GM13976 (cell line): ENCODE measurements around the gene BLTP1.

Experiments
- DNase-seq: peaks from one replicate; pipeline ENCODE4 v3.0.0; 2012; ENCODE audit warnings: low spot score
- in situ Hi-C: fragments of 300-500 bp; cut with MboI; formaldehyde crosslinking; loops from one replicate; pipeline ENCODE4 v1.12.0; 2022; ENCODE audit warnings: low sequenced_read_pairs, mixed read lengths, inconsistent platforms; ENCODE audit not compliant: unreplicated experiment
- TF ChIP-seq, protein P1 (sequence below): IDR thresholded peaks from 2 replicates; pipeline ENCODE4 v1.5.1; 2012; ENCODE audit warnings: borderline replicate concordance, mild to moderate bottlenecking; ENCODE audit not compliant: insufficient read depth; ENCODE audit errors: extremely low read depth, missing control alignments, control extremely low read depth

BLTP1 gene

DNA sequence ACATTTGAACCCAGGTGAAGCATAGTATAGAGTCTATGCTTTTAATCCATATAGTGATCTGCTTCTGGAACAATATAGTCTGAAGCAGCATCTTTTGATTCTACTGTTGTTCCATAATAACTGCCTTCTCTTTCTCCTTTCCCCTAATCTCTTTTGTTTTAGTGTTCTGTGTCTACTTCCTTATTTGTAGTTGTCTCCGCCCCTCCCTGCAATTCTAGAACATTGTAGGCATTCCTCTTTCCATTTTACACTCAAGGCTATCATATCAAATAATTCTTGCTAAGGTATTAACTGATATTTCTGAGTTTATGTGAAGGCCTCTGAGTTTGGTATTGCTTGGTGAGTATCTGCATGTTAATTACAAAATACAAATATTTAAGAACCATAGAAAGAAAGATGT lies 11.6 kb downstream of the BLTP1 start:
- TF ChIP-seq, protein P1, sequence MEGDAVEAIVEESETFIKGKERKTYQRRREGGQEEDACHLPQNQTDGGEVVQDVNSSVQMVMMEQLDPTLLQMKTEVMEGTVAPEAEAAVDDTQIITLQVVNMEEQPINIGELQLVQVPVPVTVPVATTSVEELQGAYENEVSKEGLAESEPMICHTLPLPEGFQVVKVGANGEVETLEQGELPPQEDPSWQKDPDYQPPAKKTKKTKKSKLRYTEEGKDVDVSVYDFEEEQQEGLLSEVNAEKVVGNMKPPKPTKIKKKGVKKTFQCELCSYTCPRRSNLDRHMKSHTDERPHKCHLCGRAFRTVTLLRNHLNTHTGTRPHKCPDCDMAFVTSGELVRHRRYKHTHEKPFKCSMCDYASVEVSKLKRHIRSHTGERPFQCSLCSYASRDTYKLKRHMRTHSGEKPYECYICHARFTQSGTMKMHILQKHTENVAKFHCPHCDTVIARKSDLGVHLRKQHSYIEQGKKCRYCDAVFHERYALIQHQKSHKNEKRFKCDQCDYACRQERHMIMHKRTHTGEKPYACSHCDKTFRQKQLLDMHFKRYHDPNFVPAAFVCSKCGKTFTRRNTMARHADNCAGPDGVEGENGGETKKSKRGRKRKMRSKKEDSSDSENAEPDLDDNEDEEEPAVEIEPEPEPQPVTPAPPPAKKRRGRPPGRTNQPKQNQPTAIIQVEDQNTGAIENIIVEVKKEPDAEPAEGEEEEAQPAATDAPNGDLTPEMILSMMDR = no peak
- in situ Hi-C loops = no loop called here
- DNase-seq = no peak

DNA sequence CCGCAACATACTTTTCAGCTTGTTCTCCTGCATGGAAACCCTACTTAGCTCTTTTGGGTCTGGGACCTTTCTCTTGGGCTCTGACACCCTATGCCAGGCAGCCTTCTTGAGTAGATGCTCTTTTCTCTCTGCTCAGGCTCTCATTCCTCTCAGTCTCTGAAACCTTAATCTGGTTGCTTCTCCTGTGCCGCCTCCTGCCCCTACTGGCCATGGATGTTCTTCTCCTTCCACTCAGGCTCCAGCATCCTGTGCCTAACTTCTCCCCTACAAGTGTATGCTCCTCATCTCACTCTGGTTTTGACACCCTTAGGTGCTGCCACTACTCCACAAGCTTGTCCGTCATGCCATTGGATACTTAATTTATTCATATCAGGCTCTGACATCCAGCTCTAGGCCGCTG lies 15.2 kb downstream of the BLTP1 start:
- DNase-seq = no peak
- in situ Hi-C loops = no loop called here
- TF ChIP-seq, protein P1 = no peak

DNA sequence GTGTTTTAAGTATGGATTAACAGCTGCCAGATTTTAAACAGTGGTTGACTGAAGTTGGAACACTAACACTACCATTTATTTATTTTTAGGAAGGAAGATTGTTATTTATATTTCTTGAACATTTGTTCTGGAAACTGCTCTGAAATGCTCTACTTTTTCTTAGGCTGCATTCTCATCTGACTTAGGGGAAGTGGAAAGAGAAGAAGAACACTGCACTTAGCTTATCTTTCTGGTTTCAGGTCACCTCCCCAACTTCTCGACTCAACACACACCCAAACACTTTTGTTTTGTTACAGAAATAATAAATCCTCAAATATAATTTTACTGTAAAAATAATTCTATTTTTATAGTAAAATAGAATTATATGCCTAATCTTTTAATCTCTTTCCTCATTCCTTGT lies 18.6 kb downstream of the BLTP1 start:
- DNase-seq = no peak
- TF ChIP-seq, protein P1 = no peak
- in situ Hi-C loops = no loop called here

DNA sequence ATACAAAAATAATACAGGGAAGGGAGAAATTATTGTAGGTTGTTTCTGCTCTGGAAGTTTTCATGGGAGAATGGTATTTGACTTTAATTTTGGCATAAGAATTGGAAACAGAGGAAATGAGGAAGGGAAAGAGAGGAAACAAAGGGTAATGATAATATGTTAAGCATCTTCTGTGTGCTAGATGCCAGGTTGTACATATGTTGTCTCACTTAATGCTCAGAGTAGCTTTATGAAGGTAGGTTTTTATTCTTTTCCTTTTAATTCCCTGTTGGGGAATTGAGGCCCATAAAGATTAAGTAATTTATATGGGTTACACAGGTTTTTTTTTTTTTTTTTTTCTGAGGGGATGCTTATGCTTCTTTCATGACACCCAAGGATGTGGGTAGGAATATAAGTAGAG lies 19.2 kb downstream of the BLTP1 start:
- in situ Hi-C loops = no loop called here
- TF ChIP-seq, protein P1 = no peak
- no peak for DNase-seq

DNA sequence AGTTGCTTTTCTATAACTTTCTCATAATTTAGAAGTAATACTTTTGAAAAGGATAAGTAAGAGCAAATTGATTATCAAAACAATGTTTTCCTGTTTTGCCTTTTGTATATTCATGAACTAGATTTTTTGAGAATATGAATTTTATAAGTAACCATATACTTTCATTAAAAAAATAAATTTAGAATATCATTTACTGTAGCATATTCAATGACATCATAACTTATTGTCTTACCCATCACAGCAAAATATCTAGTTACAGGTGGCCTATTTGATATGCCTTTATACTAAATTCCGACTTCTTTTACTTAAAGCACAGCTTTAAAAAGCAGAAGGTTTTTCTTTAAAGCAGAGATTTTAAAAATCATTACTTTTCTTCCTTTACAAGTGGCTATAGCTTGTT lies 20.1 kb downstream of the BLTP1 start:
- no peak for DNase-seq
- TF ChIP-seq, protein P1 = no peak
- in situ Hi-C loops = no loop called here

DNA sequence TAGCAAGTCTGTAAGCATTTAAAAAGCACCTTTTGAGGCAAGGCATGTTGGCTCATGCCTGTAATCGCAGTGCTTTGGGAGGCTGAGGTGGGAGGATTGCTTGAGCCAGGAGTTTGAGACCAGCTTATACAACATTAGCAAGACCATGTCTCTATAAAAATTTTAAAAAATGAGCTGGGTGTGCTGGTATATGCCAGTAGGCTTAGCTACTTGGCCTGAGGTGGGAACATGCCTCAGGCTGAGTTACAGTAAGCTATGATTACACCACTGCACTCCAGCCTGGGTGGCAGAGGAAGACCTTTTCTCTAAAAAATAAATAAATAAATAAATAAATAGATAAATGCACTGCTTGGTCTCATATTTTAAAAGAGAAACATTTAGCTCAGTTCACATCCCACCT lies 26.8 kb downstream of the BLTP1 start:
- TF ChIP-seq, protein P1 = no peak
- DNase-seq = no peak
- in situ Hi-C loops = no loop called here

DNA sequence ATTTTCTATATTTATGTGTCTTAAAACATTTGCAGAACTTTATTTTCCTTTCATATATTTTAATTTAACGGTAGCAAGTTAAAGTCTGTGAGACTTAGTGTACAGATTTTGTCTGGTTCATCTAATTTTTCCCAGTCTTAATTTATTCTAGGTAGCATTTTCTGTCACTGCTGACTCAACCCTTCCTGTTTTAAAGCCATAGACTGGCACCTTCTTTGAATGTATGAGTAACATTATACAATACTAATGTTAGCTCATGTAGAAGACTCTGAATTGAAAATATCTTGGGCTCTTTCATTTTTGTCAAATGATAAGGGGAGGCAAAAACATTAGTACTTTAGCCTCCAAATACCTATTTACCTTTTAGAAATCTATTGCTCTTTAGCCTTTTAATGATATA lies 43.6 kb downstream of the BLTP1 start:
- TF ChIP-seq, protein P1 = no peak
- no peak for DNase-seq
- in situ Hi-C loops = no loop called here
